K562 (cell line): ENCODE results near the gene PALMD. TPM values are rescaled to one million over a fixed set of nuclear protein-coding genes. Genes with fewer than 3 reads are reported as not detected.
A peak's percentile ranks its signal among the peaks of the same experiment; 100 is the strongest.

ENCODE experiments used
- BACH1 ChIP-seq: fragments of 200-800 bp; sonication (Bioruptor generic); IDR thresholded peaks from 2 replicates; pipeline ENCODE4 v1.6.1; 2016; ENCODE audit warnings: missing genetic modification characterization, missing compliant biosample characterization
- CBFA2T3 ChIP-seq: fragments of 450-650 bp; IDR thresholded peaks from 2 replicates; pipeline ENCODE4 v1.6.1; 2017
- CREB1 ChIP-seq, 2 experiments: sonication (generic) in 1 of 2; formaldehyde crosslinking in 1 of 2; IDR thresholded peaks; 2 replicates each; pipeline versions ENCODE4 v1.6.1 to v1.8.0; 2012 to 2022; ENCODE audit warnings: inconsistent platforms in 1 of 2, mild to moderate bottlenecking in 1 of 2, missing genetic modification reagents in 1 of 2, moderate library complexity in 1 of 2
- EP300 ChIP-seq: IDR thresholded peaks from 2 replicates; pipeline ENCODE4 v1.6.1; 2012; ENCODE audit warnings: low read length, improper control_type of control experiment
- EWSR1 ChIP-seq: fragments of 450-650 bp; IDR thresholded peaks from 2 replicates; pipeline ENCODE4 v1.6.1; 2018; ENCODE audit warnings: borderline replicate concordance, mild to moderate bottlenecking, low read depth, moderate library complexity; ENCODE audit not compliant: partially characterized antibody
- EZH2 ChIP-seq: IDR thresholded peaks from 2 replicates; pipeline ENCODE4 v1.6.1; 2012; ENCODE audit warnings: low read depth, mild to moderate bottlenecking, inconsistent platforms, low read length, borderline replicate concordance
- GABPB1 ChIP-seq: sonication (generic); formaldehyde crosslinking; IDR thresholded peaks from 2 replicates; pipeline ENCODE4 v1.8.0; 2022; ENCODE audit warnings: mild to moderate bottlenecking, missing genetic modification reagents
- GTF2F1 ChIP-seq: IDR thresholded peaks from 2 replicates; pipeline ENCODE4 v1.6.1; 2011; ENCODE audit warnings: low read depth, low read length, improper control_type of control experiment
- HDAC2 ChIP-seq: fragments of 450-650 bp; IDR thresholded peaks from 2 replicates; pipeline ENCODE4 v1.6.1; 2016; ENCODE audit warnings: mild to moderate bottlenecking
- HNRNPH1 ChIP-seq: fragments of 200-400 bp; formaldehyde crosslinking; optimal IDR thresholded peaks from 2 replicates; pipeline ENCODE3; 2017; ENCODE audit warnings: low read depth, mild to moderate bottlenecking, low read length, moderate library complexity
- MAZ ChIP-seq, 2 experiments: fragments of 450-650 bp in 1 of 2; sonication (generic) in 1 of 2; formaldehyde crosslinking; IDR thresholded peaks in 1 of 2; conservative IDR thresholded peaks in 1 of 2; 2 replicates each; pipeline versions ENCODE4 v1.4.0 to v1.5.0; 2020; ENCODE audit warnings: mild to moderate bottlenecking in 1 of 2, missing genetic modification reagents in 1 of 2
- MEF2A ChIP-seq: IDR thresholded peaks from 2 replicates; pipeline ENCODE4 v1.6.1; 2011; ENCODE audit warnings: low read depth, mild to moderate bottlenecking, low read length, moderate library complexity; ENCODE audit not compliant: control insufficient read depth
- MEIS2 ChIP-seq: fragments of 450-650 bp; IDR thresholded peaks from 2 replicates; pipeline ENCODE4 v1.6.1; 2014; ENCODE audit warnings: mild to moderate bottlenecking; ENCODE audit not compliant: partially characterized antibody
- MIER1 ChIP-seq: fragments of 450-650 bp; IDR thresholded peaks from 2 replicates; pipeline ENCODE4 v1.6.1; 2016; ENCODE audit warnings: antibody characterized with exemption, mild to moderate bottlenecking, low read depth
- POLR2A ChIP-seq: fragments of 450-650 bp; conservative IDR thresholded peaks from 2 replicates; pipeline ENCODE4 v1.6.1; 2016
- PRPF4 ChIP-seq: fragments of 200-400 bp; formaldehyde crosslinking; IDR thresholded peaks from one replicate; pipeline ENCODE4 v1.6.1; 2017; ENCODE audit warnings: low read length, low read depth, mild to moderate bottlenecking; ENCODE audit not compliant: insufficient read depth, poor library complexity, severe bottlenecking
- PURB ChIP-seq: sonication (generic); formaldehyde crosslinking; IDR thresholded peaks from 2 replicates; pipeline ENCODE4 v1.9.0; 2021; ENCODE audit warnings: low read depth, mild to moderate bottlenecking, missing genetic modification reagents
- SMAD2 ChIP-seq: fragments of 150-350 bp; IDR thresholded peaks from 2 replicates; pipeline ENCODE4 v1.6.1; 2014; ENCODE audit warnings: low read depth, mild to moderate bottlenecking, low read length
- SUPT5H ChIP-seq: fragments of 450-650 bp; IDR thresholded peaks from 2 replicates; pipeline ENCODE4 v1.6.1; 2016
- XRCC4 ChIP-seq: IDR thresholded peaks from one replicate; pipeline ENCODE4 v1.6.1; 2011; ENCODE audit not compliant: insufficient read depth, insufficient read length; ENCODE audit errors: extremely low read depth
- ZNF197 ChIP-seq: fragments of 200-800 bp; sonication (Bioruptor generic); IDR thresholded peaks from 2 replicates; pipeline ENCODE4 v1.6.1; 2016; ENCODE audit warnings: low read depth, missing genetic modification characterization, missing compliant biosample characterization
- ZNF445 ChIP-seq: fragments of 250-450 bp; sonication (Bioruptor Pico); IDR thresholded peaks from 2 replicates; pipeline ENCODE4 v1.4.0; 2020; ENCODE audit warnings: low read depth, mild to moderate bottlenecking, moderate library complexity
- polyA plus RNA-seq, 8 experiments: library from polyadenylated mRNA; depleted of rRNA in 4 of 8; stranded (reverse) in 5 of 8; unstranded in 3 of 8; fragments of >200 nt; fragmentation: Nextera tagmentation in 2 of 8; fragmentation: Illumina TruSeq in 1 of 8; extraction: Ambion mirVana in 2 of 8; extraction: Trizol in 1 of 8; gene quantifications; 2 replicates each; pipeline versions ENCODE4 v1.2.1 to v1.2.3, GENCODE V29; 2011 to 2014; ENCODE audit warnings: inconsistent platforms in 1 of 8, missing spikeins in 1 of 8
- total RNA-seq, 7 experiments: library from RNA; depleted of rRNA in 6 of 7; stranded (reverse); fragments of >200 nt in 6 of 7; fragmentation: Illumina TruSeq in 2 of 7; extraction: Trizol in 2 of 7; gene quantifications; 2 replicates each; pipeline versions ENCODE4 v1.2.1 to v1.2.3, GENCODE V29; 2011 to 2021; ENCODE audit warnings: low replicate concordance in 1 of 7
- TF ChIP-seq, protein P1 (sequence below): fragments of 250-450 bp; sonication (Bioruptor Pico); IDR thresholded peaks from 2 replicates; pipeline ENCODE4 v1.8.0; 2022; ENCODE audit warnings: inconsistent platforms, mild to moderate bottlenecking, moderate library complexity, borderline replicate concordance
- TF ChIP-seq, protein P2 (sequence below): fragments of 150-350 bp; IDR thresholded peaks from 2 replicates; pipeline ENCODE4 v1.6.1; 2014; ENCODE audit warnings: low read depth, mild to moderate bottlenecking, low read length, borderline replicate concordance
- TF ChIP-seq, protein P3 (sequence below): fragments of 250-450 bp; sonication (Bioruptor Pico); IDR thresholded peaks from 2 replicates; pipeline ENCODE4 v1.8.0; 2022; ENCODE audit warnings: moderate library complexity, mild to moderate bottlenecking, inconsistent platforms

The PALMD gene
- total and polyA plus RNA-seq, 9 of the 15 experiments (the other 6 are each of a cell fraction or from before 2014, with no cell fraction given), result 2.7 to 13.5 (median 5.4) TPM

GRCh38 chr1:99648107-99648506 is 2.2 kb downstream of the PALMD start (continued):
- no peak for TF ChIP-seq SMAD2
- TF ChIP-seq PURB (CRISPR knock-in tag), result no peak
- TF ChIP-seq, protein P1, sequence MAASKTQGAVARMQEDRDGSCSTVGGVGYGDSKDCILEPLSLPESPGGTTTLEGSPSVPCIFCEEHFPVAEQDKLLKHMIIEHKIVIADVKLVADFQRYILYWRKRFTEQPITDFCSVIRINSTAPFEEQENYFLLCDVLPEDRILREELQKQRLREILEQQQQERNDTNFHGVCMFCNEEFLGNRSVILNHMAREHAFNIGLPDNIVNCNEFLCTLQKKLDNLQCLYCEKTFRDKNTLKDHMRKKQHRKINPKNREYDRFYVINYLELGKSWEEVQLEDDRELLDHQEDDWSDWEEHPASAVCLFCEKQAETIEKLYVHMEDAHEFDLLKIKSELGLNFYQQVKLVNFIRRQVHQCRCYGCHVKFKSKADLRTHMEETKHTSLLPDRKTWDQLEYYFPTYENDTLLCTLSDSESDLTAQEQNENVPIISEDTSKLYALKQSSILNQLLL (CRISPR knock-in tag), result no peak
- peak; percentile 6 for TF ChIP-seq MEIS2
- TF ChIP-seq BACH1 (tag), result no peak
- no peak; a peak in 1 of 4 replicates for TF ChIP-seq MAZ (CRISPR knock-in tag; conservative IDR thresholded peaks at IDR 0.05 in 1 of 2, IDR thresholded peaks at IDR 0.05 in 1 of 2)
- no peak for TF ChIP-seq XRCC4
- no peak for TF ChIP-seq POLR2A
- no peak for TF ChIP-seq EZH2
- TF ChIP-seq HDAC2, result no peak
- TF ChIP-seq ZNF445 (CRISPR knock-in tag), result no peak
- TF ChIP-seq GABPB1 (CRISPR knock-in tag), result no peak
- TF ChIP-seq ZNF197 (CRISPR knock-in tag), result no peak
- peak; percentile 7; the same call in 1 of the 2 replicates for TF ChIP-seq EP300
- TF ChIP-seq EWSR1, result no peak
- no peak for TF ChIP-seq PRPF4
- no peak for TF ChIP-seq MEF2A
- TF ChIP-seq CREB1 (IDR thresholded peaks at IDR 0.05), result no peak
- TF ChIP-seq CREB1 (CRISPR knock-in tag; IDR thresholded peaks at IDR 0.05), result no peak
- no peak for TF ChIP-seq GTF2F1
- TF ChIP-seq MIER1, result no peak
- TF ChIP-seq, protein P2, sequence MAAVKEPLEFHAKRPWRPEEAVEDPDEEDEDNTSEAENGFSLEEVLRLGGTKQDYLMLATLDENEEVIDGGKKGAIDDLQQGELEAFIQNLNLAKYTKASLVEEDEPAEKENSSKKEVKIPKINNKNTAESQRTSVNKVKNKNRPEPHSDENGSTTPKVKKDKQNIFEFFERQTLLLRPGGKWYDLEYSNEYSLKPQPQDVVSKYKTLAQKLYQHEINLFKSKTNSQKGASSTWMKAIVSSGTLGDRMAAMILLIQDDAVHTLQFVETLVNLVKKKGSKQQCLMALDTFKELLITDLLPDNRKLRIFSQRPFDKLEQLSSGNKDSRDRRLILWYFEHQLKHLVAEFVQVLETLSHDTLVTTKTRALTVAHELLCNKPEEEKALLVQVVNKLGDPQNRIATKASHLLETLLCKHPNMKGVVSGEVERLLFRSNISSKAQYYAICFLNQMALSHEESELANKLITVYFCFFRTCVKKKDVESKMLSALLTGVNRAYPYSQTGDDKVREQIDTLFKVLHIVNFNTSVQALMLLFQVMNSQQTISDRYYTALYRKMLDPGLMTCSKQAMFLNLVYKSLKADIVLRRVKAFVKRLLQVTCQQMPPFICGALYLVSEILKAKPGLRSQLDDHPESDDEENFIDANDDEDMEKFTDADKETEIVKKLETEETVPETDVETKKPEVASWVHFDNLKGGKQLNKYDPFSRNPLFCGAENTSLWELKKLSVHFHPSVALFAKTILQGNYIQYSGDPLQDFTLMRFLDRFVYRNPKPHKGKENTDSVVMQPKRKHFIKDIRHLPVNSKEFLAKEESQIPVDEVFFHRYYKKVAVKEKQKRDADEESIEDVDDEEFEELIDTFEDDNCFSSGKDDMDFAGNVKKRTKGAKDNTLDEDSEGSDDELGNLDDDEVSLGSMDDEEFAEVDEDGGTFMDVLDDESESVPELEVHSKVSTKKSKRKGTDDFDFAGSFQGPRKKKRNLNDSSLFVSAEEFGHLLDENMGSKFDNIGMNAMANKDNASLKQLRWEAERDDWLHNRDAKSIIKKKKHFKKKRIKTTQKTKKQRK, result no peak
- TF ChIP-seq, protein P3, sequence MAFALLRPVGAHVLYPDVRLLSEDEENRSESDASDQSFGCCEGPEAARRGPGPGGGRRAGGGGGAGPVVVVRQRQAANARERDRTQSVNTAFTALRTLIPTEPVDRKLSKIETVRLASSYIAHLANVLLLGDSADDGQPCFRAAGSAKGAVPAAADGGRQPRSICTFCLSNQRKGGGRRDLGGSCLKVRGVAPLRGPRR (CRISPR knock-in tag), result no peak
- TF ChIP-seq HNRNPH1, result no peak
- TF ChIP-seq CBFA2T3, result no peak
- no peak for TF ChIP-seq SUPT5H
